ENCODE data around the gene SAMD5.

The SAMD5 gene

GRCh38 chr6:147508042-147508865, at the start of gene SAMD5:
SAMD5 (plus strand) TSS chr6:147508690; CDS start chr6:147508929, 239 bp downstream.
- no peak for FAIRE-seq

GRCh38 chr6:147459780-147460179, 48.7 kb upstream of the SAMD5 start:
- FAIRE-seq = no peak

- FAIRE-seq = no peak
Observed at GRCh38 chr6:147463651-147464050, 44.8 kb upstream of the SAMD5 start.

GRCh38 chr6:147467428-147467827, 41.1 kb upstream of the SAMD5 start:
- no peak for FAIRE-seq

GRCh38 chr6:147467886-147468285, 40.6 kb upstream of the SAMD5 start:
- FAIRE-seq = no peak

GRCh38 chr6:147468634-147469033, 39.9 kb upstream of the SAMD5 start:
- no peak for FAIRE-seq

- FAIRE-seq = no peak
Observed at GRCh38 chr6:147479857-147480256, 28.6 kb upstream of the SAMD5 start.

- no peak for FAIRE-seq
Observed at GRCh38 chr6:147486683-147487082, 21.8 kb upstream of the SAMD5 start.

GRCh38 chr6:147497472-147497871, 11.0 kb upstream of the SAMD5 start:
- FAIRE-seq = no peak

GRCh38 chr6:147503587-147503986, 4.9 kb upstream of the SAMD5 start:
- FAIRE-seq = no peak

GRCh38 chr6:147504848-147505247, 3.6 kb upstream of the SAMD5 start:
- FAIRE-seq = no peak

GRCh38 chr6:147506704-147507114, 1.8 kb upstream of the SAMD5 start:
- peak; percentile 49 for FAIRE-seq

- FAIRE-seq = no peak
Observed at GRCh38 chr6:147507162-147508041, 1.1 kb upstream of the SAMD5 start.

- no peak for FAIRE-seq
Observed at GRCh38 chr6:147508866-147509608, 547 bp downstream of the SAMD5 start.

- no peak for FAIRE-seq
Observed at GRCh38 chr6:147509891-147510290, 1.4 kb downstream of the SAMD5 start.

- FAIRE-seq = no peak
Observed at GRCh38 chr6:147510929-147511590, 2.6 kb downstream of the SAMD5 start.

- FAIRE-seq = no peak
Observed at GRCh38 chr6:147514831-147515230, 6.3 kb downstream of the SAMD5 start.

- FAIRE-seq = no peak
Observed at GRCh38 chr6:147515327-147515726, 6.8 kb downstream of the SAMD5 start.

- FAIRE-seq = no peak
Observed at GRCh38 chr6:147522597-147522996, 14.1 kb downstream of the SAMD5 start.

- no peak for FAIRE-seq
Observed at GRCh38 chr6:147525519-147526209, 17.2 kb downstream of the SAMD5 start.

- no peak for FAIRE-seq
Observed at GRCh38 chr6:147527197-147527596, 18.7 kb downstream of the SAMD5 start.
